Measurements from ENCODE around the gene HEPN1. TPM values are rescaled to one million over a fixed set of nuclear protein-coding genes. Genes with fewer than 3 reads are reported as not detected.

HEPN1 gene
- total and polyA plus RNA-seq, 2 of the 4 experiments (the other 2 are of a cell fraction) = not detected

- Histone ChIP-seq H3K9ac (ENCODE audit: low read depth, low read length) (no peak overlapping the region), H2AFZ (replicated peaks; ENCODE audit: low read length, poor library complexity) (no peak overlapping the region), H4K20me1 (ENCODE audit: insufficient read depth, low read length) (no peaks in the 10 kb centered on the region), H3K14ac (replicated peaks; ENCODE audit: low read depth, low read length) (no peak overlapping the region), H3K27me3 (ENCODE audit: control insufficient read depth, insufficient read depth, low read length) (no peaks in the 10 kb centered on the region), H3K56ac (ENCODE audit: extremely low read depth, insufficient read depth, low read length) (no peak overlapping the region), H3K4me3 (ENCODE audit: insufficient read depth, low read depth, low read length) (no peak overlapping the region), H2BK120ac (ENCODE audit: low read depth, low read length) (no peak overlapping the region), H2BK15ac (ENCODE audit: low read depth, low read length) (no peak overlapping the region), H4K8ac (ENCODE audit: low read depth in 2 of 2, low read length in 2 of 2) (no peak overlapping the region), H3K79me1 (ENCODE audit: low read depth in 1 of 2, low read length in 2 of 2) (no peaks in the 10 kb centered on the region), H4K5ac (ENCODE audit: low read depth, low read length) (no peak overlapping the region), H2AK9ac (replicated peaks; ENCODE audit: low read depth, low read length, poor library complexity) (no peak overlapping the region), H3K27ac (ENCODE audit: insufficient read depth, low read length) (no peak overlapping the region), H3K18ac (ENCODE audit: low read depth, low read length) (no peak overlapping the region), H2BK5ac (ENCODE audit: low read depth, low read length, poor library complexity, severe bottlenecking) (no peak overlapping the region), H3K9me1 (ENCODE audit: insufficient read depth, low read length) (peaks cover 4% of the 10 kb centered on the region; the same call in 1 of the 2 replicates), H3K4me2 (ENCODE audit: low read depth, low read length) (no peak overlapping the region), H2AK5ac (ENCODE audit: low read depth, low read length) (no peak overlapping the region), H3K23ac (ENCODE audit: low read depth, low read length) (no peak overlapping the region), H3K4me1 (ENCODE audit: control insufficient read depth, insufficient read depth, low read length) (peaks cover 13% of the 10 kb centered on the region), H3K9me3 (ENCODE audit: control insufficient read depth, insufficient read depth, low read length) (no peaks in the 10 kb centered on the region), H3K36me3 (ENCODE audit: control insufficient read depth, insufficient read depth, low read length) (no peaks in the 10 kb centered on the region), H4K91ac (ENCODE audit: insufficient read depth, low read depth, low read length) (no peak overlapping the region), H2BK20ac (ENCODE audit: low read depth, low read length) (no peak overlapping the region), H3K4ac (ENCODE audit: low read depth, low read length) (no peak overlapping the region)
- intact Hi-C loops (cut with micrococcal nuclease) (no loop called here), dilution Hi-C loops (cut with HindIII; ENCODE audit: low sequenced_read_pairs, unreplicated experiment) (no loop called here), in situ Hi-C loops (cut with MboI; ENCODE audit: low sequenced_read_pairs) (no loop called here)
- no TSS peak for BruUV-seq (replicated peaks)
- CTCF ChIA-PET = no interaction called here
- TF ChIP-seq RCOR1 (IDR thresholded peaks at IDR 0.05; ENCODE audit: insufficient replicate concordance, low read length) = no peak
- no peak for ATAC-seq (ENCODE audit: low read depth)
- no CpG with 5 or more reads among the region's 3 CpGs for WGBS, 2 experiments (ENCODE audit: extremely low coverage in 2 of 2, insufficient read length in 1 of 2)
- POLR2A ChIA-PET (ENCODE audit: unreplicated experiment) = no interaction called here
- DNase-seq = no peak
These were observed 11.7 kb downstream of the HEPN1 start for GRCh38 chr11:124930799-124931198.

Data from IMR-90 (cell line).